Endothelial cell of umbilical vein (primary cell): ENCODE measurements around the gene HDLBP. TPM values are rescaled to one million over a fixed set of nuclear protein-coding genes. Genes with fewer than 3 reads are reported as not detected.

Experiments used
- BruUV-seq: library from RNA; stranded (reverse); fragments of 400-500 nt; replicated peaks from 2 replicates; lab custom pipeline; 2021; lab: Mats Ljungman, UMichigan
- CTCF ChIA-PET: fragments of 300-600, 350-600 bp; sonication (Branson Sonifier 250); formaldehyde crosslinking; loops from one replicate; lab custom pipeline; 2021; ENCODE audit warnings: antibody characterized with exemption, inconsistent platforms; lab: Charles Lee
- POLR2A ChIA-PET: fragments of 300-600, 350-600 bp; sonication (Branson Sonifier 250); formaldehyde crosslinking; loops from one replicate; lab custom pipeline; 2021; ENCODE audit warnings: antibody characterized with exemption, inconsistent platforms; lab: Charles Lee
- DNase-seq: peaks from one replicate; pipeline ENCODE4 v3.0.0-alpha.2; 2011; ENCODE audit warnings: low read depth, low spot score
- FAIRE-seq: peaks from 2 replicates; lab custom pipeline; 2011; peaks lifted over from hg19 to GRCh38; lab: Jason Lieb, UNC
- H2AFZ ChIP-seq: 2 replicates; pipeline ENCODE4 v1.6.0; 2012; ENCODE audit warnings: low read depth, low read length, control low read depth, inconsistent platforms
- H3K27ac ChIP-seq: 2 replicates; pipeline ENCODE4 v1.5.1; 2011; ENCODE audit warnings: low read depth, mild to moderate bottlenecking, control low read depth, low read length, moderate library complexity; ENCODE audit not compliant: insufficient read depth
- H3K27me3 ChIP-seq, 2 experiments: 2 replicates each; pipeline versions ENCODE4 v1.6.0 to v1.6.1; 2011; ENCODE audit warnings: low read length in 2 of 2, mixed read lengths in 1 of 2; ENCODE audit not compliant: control insufficient read depth in 2 of 2, insufficient read depth in 2 of 2
- H3K36me3 ChIP-seq, 2 experiments: 2 replicates in 1 of 2; 3 replicates in 1 of 2; pipeline ENCODE4 v1.5.1; 2011; ENCODE audit warnings: low read length in 2 of 2, mild to moderate bottlenecking in 1 of 2, moderate library complexity in 1 of 2; ENCODE audit not compliant: control insufficient read depth in 2 of 2, insufficient read depth in 2 of 2; ENCODE audit errors: extremely low read depth in 1 of 2
- H3K4me1 ChIP-seq: 3 replicates; pipeline ENCODE4 v1.5.1; 2011; ENCODE audit warnings: mild to moderate bottlenecking, low read length; ENCODE audit not compliant: control insufficient read depth, insufficient read depth; ENCODE audit errors: extremely low read depth
- H3K4me2 ChIP-seq: 2 replicates; pipeline ENCODE4 v1.6.1; 2011; ENCODE audit warnings: low read length, control low read depth, mixed read lengths; ENCODE audit not compliant: insufficient read depth
- H3K4me3 ChIP-seq, 3 experiments: fragments of 200-600 bp in 1 of 3; sonication (generic), shearing (Covaris generic) in 1 of 3; replicated peaks in 1 of 3; 2 replicates each; pipeline ENCODE4 v1.5.1; 2011 to 2016; ENCODE audit warnings: control low read depth in 3 of 3, low read length in 3 of 3, mild to moderate bottlenecking in 2 of 3, inconsistent platforms in 1 of 3, low read depth in 1 of 3, moderate library complexity in 1 of 3; ENCODE audit not compliant: insufficient read depth in 1 of 3
- H3K79me2 ChIP-seq: 2 replicates; pipeline ENCODE4 v1.6.0; 2012; ENCODE audit warnings: low read length, inconsistent platforms; ENCODE audit not compliant: control insufficient read depth, insufficient read depth
- H3K9ac ChIP-seq: replicated peaks from 2 replicates; pipeline ENCODE3; 2011; ENCODE audit warnings: low read length, control low read depth; ENCODE audit not compliant: insufficient read depth; ENCODE audit errors: extremely low read depth
- H3K9me1 ChIP-seq: replicated peaks from 3 replicates; pipeline ENCODE4 v1.6.0; 2011; ENCODE audit warnings: mild to moderate bottlenecking, low read length; ENCODE audit not compliant: control insufficient read depth, insufficient read depth; ENCODE audit errors: extremely low read depth
- H3K9me3 ChIP-seq: replicated peaks from 2 replicates; pipeline ENCODE4 v1.5.1; 2012; ENCODE audit warnings: low read length, inconsistent platforms; ENCODE audit not compliant: control insufficient read depth, insufficient read depth
- H4K20me1 ChIP-seq: replicated peaks from 2 replicates; pipeline ENCODE3; 2011; ENCODE audit warnings: mild to moderate bottlenecking, low read length; ENCODE audit not compliant: control insufficient read depth, insufficient read depth; ENCODE audit errors: extremely low read depth
- CTCF ChIP-seq, 2 donors: IDR thresholded peaks; 1 replicate in 1 of 2; 2 replicates in 1 of 2; pipeline ENCODE4 v1.5.1; 2011; ENCODE audit warnings: low read length in 2 of 2, mild to moderate bottlenecking in 2 of 2, moderate library complexity in 2 of 2, control low read depth in 1 of 2, inconsistent platforms in 1 of 2, low read depth in 1 of 2; ENCODE audit not compliant: insufficient read depth in 1 of 2; ENCODE audit errors: extremely low read depth in 1 of 2
- EZH2 ChIP-seq: IDR thresholded peaks from 2 replicates; pipeline ENCODE4 v1.6.1; 2012; ENCODE audit warnings: borderline replicate concordance, low read depth, mild to moderate bottlenecking, moderate library complexity, low read length, inconsistent platforms; ENCODE audit not compliant: severe bottlenecking
- FOS ChIP-seq: IDR thresholded peaks from 2 replicates; pipeline ENCODE4 v1.6.1; 2011; ENCODE audit warnings: mild to moderate bottlenecking, low read length, moderate library complexity, borderline replicate concordance; ENCODE audit not compliant: insufficient read depth
- GATA2 ChIP-seq: IDR thresholded peaks from 2 replicates; pipeline ENCODE4 v1.7.0; 2011; ENCODE audit warnings: low read depth, mild to moderate bottlenecking, moderate library complexity, mixed read lengths, low read length; ENCODE audit not compliant: insufficient read length, insufficient read depth
- JUN ChIP-seq: IDR thresholded peaks from 2 replicates; pipeline ENCODE4 v1.6.1; 2011; ENCODE audit warnings: borderline replicate concordance, low read depth; ENCODE audit not compliant: insufficient read length, insufficient read depth
- MAX ChIP-seq: IDR thresholded peaks from 2 replicates; pipeline ENCODE4 v1.6.1; 2011; ENCODE audit not compliant: insufficient read depth, insufficient read length
- MYC ChIP-seq: IDR thresholded peaks from one replicate; pipeline ENCODE4 v1.6.1; 2011; ENCODE audit warnings: mild to moderate bottlenecking, low read depth, low read length
- POLR2A ChIP-seq: IDR thresholded peaks from 2 replicates; pipeline ENCODE4 v1.6.1; 2012; ENCODE audit warnings: low read depth, mild to moderate bottlenecking, control low read depth, low read length
- POLR2AphosphoS5 ChIP-seq: IDR thresholded peaks from 2 replicates; pipeline ENCODE4 v1.6.1; 2012; ENCODE audit warnings: low read depth, mild to moderate bottlenecking, control low read depth, low read length, moderate library complexity; ENCODE audit not compliant: insufficient read depth
- dilution Hi-C: fragments of 300-500 bp; cut with MboI; formaldehyde crosslinking; loops from one replicate; pipeline ENCODE4 v1.15.0; 2019; ENCODE audit warnings: low sequenced_read_pairs; ENCODE audit not compliant: extremely low pct_ligation_motif_present
- intact Hi-C: fragments of 100-400 bp; cut with micrococcal nuclease; formaldehyde crosslinking; loops from one replicate; pipeline ENCODE4 v1.10.0; 2022
- polyA plus RNA-seq, 4 experiments: library from polyadenylated mRNA; depleted of rRNA in 3 of 4; stranded (reverse) in 3 of 4; unstranded in 1 of 4; fragments of >200 nt; gene quantifications; 2 replicates each; pipeline versions ENCODE4 v1.2.1 to v1.2.3, GENCODE V29; 2011 to 2012; ENCODE audit warnings: missing spikeins in 1 of 4
- total RNA-seq: library from RNA; stranded (reverse); gene quantifications from 2 replicates; pipeline ENCODE4 v1.2.3, GENCODE V29; 2021

Gene HDLBP
- total and polyA plus RNA-seq, 2 donors (not counting 3 experiments of a cell fraction or from before 2014, with no cell fraction given) = 379 to 569 TPM

- no peak for FAIRE-seq
- no peaks in the 10 kb centered on the region for H4K20me1 ChIP-seq
- dilution Hi-C loops = no loop called here
- H3K27ac ChIP-seq = no peak overlapping the region
- no peak for DNase-seq
- peaks cover 31 to 71% of the 10 kb centered on the region in 2 experiments for H3K36me3 ChIP-seq
- H3K9me1 ChIP-seq = no peaks in the 10 kb centered on the region
- CTCF ChIA-PET = interaction anchor here (0.9 to 1.3 kb wide), 2 partner anchors 10 to 152 kb away, joined by 3 to 4 read pairs; no protein-coding TSS in a partner anchor
- H3K4me3 ChIP-seq = no peak overlapping the region
- TF ChIP-seq CTCF (IDR thresholded peaks at IDR 0.05; ENCODE audit: extremely low read depth in 1 of 2, insufficient read depth in 1 of 2, low read depth in 1 of 2, low read length in 2 of 2) (no peak), JUN (no peak), MYC (no peak), POLR2A (no peak), MAX (no peak), EZH2 (no peak), GATA2 (no peak), POLR2AphosphoS5 (no peak), FOS (no peak)
- intact Hi-C loops = no loop called here
- H3K4me2 ChIP-seq = no peak overlapping the region
- no TSS peak for BruUV-seq
- POLR2A ChIA-PET = interaction anchor here (0.6 kb wide), 1 partner anchor 50 kb away, joined by 3 read pairs; no protein-coding TSS in a partner anchor
- no peak overlapping the region for H3K9ac ChIP-seq
- H3K79me2 ChIP-seq = no peaks in the 10 kb centered on the region
- H3K9me3 ChIP-seq = no peaks in the 10 kb centered on the region
- peaks cover 7% of the 10 kb centered on the region for H3K4me1 ChIP-seq
- H2AFZ ChIP-seq = no peak overlapping the region
- H3K27me3 ChIP-seq = no peaks in the 10 kb centered on the region
Measured at GRCh38 chr2:241230435-241230834, 85.0 kb downstream of the HDLBP start.
